BE2C (cell line): ENCODE results near the gene MACF1.

Experiments
- DNase-seq: peaks from one replicate; pipeline ENCODE4 v3.0.0-alpha.2; 2020
- H3K27me3 ChIP-seq: fragments of 250-450 bp; sonication (Bioruptor Pico); 2 replicates; pipeline ENCODE4 v1.5.1; 2020; ENCODE audit warnings: mild to moderate bottlenecking
- H3K36me3 ChIP-seq: fragments of 250-450 bp; sonication (Bioruptor Pico); 2 replicates; pipeline ENCODE4 v1.5.1; 2020; ENCODE audit warnings: mild to moderate bottlenecking
- H3K4me1 ChIP-seq: fragments of 250-450 bp; sonication (Bioruptor Pico); 2 replicates; pipeline ENCODE4 v1.5.1; 2020
- H3K4me3 ChIP-seq: 2 replicates; pipeline ENCODE4 v1.5.1; 2011; ENCODE audit warnings: low read depth, low read length
- H3K9me3 ChIP-seq: fragments of 250-450 bp; sonication (Bioruptor Pico); 2 replicates; pipeline ENCODE4 v1.5.1; 2020
- TF ChIP-seq, protein P1 (sequence below): IDR thresholded peaks from 2 replicates; pipeline ENCODE4 v1.5.1; 2012; ENCODE audit warnings: mild to moderate bottlenecking, low read depth, low read length

Gene MACF1

DNA sequence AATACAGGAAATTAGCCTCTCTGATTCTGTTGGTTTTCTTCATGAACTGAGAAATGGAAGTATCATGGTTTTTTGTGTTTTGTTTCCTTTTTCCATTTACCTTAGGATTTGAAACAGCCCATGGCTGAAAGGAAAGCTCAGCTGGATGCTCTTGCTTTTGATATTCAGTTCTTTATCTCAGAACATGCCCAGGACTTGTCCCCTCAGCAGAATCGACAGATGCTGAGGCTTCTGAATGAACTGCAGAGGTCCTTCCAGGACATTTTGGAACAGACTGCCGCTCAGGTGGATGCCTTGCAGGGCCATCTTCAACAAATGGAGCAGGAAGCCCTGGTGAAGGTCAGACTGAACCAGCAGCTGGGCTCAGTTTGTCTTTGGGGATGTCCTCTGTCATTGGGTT lies 142.4 kb downstream of the MACF1 start:
- Histone ChIP-seq H3K4me3 (no peak overlapping the region), H3K36me3 (no peaks in the 10 kb centered on the region)

DNA sequence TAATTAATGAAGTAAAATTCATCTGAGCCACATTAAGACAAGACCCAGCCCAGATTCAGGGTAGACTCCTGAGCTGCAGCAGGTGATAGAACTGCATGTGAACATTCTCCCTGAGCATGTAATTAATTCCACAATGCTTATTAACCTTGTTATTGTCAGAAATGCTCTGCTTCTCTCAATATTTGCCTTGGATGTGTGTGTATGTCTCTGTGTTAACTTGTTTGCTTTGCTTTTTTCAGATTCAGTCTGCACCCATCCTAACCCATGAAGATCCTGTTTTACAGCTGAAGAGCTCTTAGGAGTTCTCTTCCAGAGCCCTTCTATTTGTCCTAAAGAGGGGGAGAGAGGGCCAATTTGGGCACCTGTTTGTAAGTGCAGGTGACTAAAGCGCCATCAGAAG lies 143.8 kb downstream of the MACF1 start:
- no peak for DNase-seq
- TF ChIP-seq, protein P1, sequence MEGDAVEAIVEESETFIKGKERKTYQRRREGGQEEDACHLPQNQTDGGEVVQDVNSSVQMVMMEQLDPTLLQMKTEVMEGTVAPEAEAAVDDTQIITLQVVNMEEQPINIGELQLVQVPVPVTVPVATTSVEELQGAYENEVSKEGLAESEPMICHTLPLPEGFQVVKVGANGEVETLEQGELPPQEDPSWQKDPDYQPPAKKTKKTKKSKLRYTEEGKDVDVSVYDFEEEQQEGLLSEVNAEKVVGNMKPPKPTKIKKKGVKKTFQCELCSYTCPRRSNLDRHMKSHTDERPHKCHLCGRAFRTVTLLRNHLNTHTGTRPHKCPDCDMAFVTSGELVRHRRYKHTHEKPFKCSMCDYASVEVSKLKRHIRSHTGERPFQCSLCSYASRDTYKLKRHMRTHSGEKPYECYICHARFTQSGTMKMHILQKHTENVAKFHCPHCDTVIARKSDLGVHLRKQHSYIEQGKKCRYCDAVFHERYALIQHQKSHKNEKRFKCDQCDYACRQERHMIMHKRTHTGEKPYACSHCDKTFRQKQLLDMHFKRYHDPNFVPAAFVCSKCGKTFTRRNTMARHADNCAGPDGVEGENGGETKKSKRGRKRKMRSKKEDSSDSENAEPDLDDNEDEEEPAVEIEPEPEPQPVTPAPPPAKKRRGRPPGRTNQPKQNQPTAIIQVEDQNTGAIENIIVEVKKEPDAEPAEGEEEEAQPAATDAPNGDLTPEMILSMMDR = no peak
- Histone ChIP-seq H3K27me3 (no peaks in the 10 kb centered on the region), H3K4me3 (no peak overlapping the region), H3K4me1 (no peaks in the 10 kb centered on the region), H3K9me3 (no peaks in the 10 kb centered on the region), H3K36me3 (no peaks in the 10 kb centered on the region)

More for the DNA sequence above, 142.4 kb downstream of the MACF1 start:
- Histone ChIP-seq H3K4me1 (no peaks in the 10 kb centered on the region), H3K27me3 (no peaks in the 10 kb centered on the region), H3K9me3 (no peaks in the 10 kb centered on the region)
- TF ChIP-seq, protein P1 = no peak
- DNase-seq = no peak

DNA sequence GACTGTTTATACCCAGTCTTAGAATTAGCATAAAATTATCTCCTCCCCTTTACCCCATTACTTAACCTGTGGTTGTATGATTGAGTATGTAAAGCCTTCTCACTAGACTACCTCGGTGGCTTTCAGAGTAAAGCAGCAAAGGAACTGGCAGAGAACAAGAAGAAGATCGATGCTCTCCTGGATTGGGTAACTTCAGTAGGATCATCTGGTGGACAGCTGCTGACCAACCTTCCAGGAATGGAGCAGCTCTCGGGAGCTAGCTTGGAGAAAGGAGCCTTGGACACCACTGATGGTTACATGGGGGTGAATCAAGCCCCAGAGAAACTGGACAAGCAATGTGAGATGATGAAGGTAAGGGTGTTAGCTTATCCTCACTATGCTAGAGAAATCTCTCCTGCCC lies 148.4 kb downstream of the MACF1 start:
- no peaks in the 10 kb centered on the region for H3K27me3 ChIP-seq
- H3K4me3 ChIP-seq = no peak overlapping the region
- no peaks in the 10 kb centered on the region for H3K36me3 ChIP-seq
- TF ChIP-seq, protein P1 = no peak
- H3K4me1 ChIP-seq = no peaks in the 10 kb centered on the region
- DNase-seq = no peak
- H3K9me3 ChIP-seq = no peaks in the 10 kb centered on the region

DNA sequence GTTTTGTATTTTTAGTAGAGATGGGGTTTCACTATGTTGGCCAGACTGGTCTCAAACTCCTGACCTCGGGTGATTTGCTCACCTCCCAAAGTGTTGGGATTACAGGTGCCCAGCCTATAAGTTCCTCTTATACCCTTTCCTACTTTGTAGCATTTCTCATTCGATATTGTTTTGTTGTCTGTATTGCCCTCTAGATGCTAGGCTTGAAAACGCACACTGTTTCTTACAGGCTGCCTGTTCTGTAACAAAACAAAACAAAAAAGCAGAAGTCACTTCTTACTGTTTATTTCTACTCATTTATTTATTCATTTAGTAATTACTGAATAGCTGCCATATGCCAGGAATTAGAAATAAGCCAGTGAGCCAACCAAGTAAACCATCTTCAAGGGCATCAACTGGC lies 150.1 kb downstream of the MACF1 start:
- H3K4me3 ChIP-seq = no peak overlapping the region
- no peaks in the 10 kb centered on the region; the same call in 1 of the 2 replicates for H3K36me3 ChIP-seq
- no peaks in the 10 kb centered on the region for H3K9me3 ChIP-seq
- TF ChIP-seq, protein P1 = no peak
- no peak for DNase-seq
- no peaks in the 10 kb centered on the region for H3K27me3 ChIP-seq
- H3K4me1 ChIP-seq = no peaks in the 10 kb centered on the region

DNA sequence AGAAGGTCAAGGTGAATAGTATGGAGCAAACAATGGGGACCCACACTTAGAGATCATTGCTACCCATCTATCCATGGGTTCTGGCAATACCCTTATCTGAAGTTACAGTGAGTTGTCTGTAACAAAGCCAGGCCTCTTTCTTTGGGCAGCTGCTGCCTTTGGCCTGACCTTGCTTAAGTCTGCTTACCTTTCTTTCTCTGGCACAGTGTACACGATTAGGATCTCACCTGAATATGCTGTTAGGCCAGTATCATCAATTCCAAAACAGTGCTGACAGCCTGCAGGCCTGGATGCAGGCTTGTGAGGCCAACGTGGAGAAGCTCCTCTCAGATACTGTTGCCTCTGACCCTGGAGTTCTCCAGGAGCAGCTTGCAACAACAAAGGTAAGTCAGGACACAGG lies 154.0 kb downstream of the MACF1 start:
- TF ChIP-seq, protein P1 = no peak
- no peak overlapping the region for H3K4me3 ChIP-seq
- H3K4me1 ChIP-seq = no peaks in the 10 kb centered on the region
- DNase-seq = no peak
- H3K36me3 ChIP-seq = no peaks in the 10 kb centered on the region; the same call in 1 of the 2 replicates
- no peaks in the 10 kb centered on the region for H3K27me3 ChIP-seq
- no peaks in the 10 kb centered on the region for H3K9me3 ChIP-seq

DNA sequence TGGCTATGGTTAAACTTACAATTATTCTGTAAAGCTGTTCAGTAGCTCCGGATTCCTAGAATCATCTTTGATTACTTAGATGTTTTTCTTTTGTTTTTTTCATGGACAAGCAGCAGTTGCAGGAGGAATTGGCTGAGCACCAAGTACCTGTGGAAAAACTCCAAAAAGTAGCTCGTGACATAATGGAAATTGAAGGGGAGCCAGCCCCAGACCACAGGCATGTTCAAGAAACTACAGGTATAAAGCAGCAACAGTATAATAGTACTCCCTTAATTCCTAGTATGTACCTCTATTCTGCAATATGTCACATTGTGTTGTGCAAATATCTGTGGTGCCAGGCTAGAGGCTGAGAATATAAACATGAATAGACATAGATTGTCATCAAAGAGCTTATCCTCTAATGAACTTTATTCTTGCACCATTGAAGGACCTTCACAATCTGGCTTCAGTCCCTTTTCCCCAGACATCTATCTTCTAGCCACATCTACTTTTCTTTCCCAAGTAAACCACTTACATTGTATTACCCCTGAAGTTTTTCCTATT lies 154.6 kb downstream of the MACF1 start:
- Histone ChIP-seq H3K4me3 (no peak overlapping the region), H3K27me3 (no peaks in the 10 kb centered on the region), H3K4me1 (no peaks in the 10 kb centered on the region), H3K36me3 (no peaks in the 10 kb centered on the region; the same call in 1 of the 2 replicates), H3K9me3 (no peaks in the 10 kb centered on the region)
- no peak for DNase-seq
- TF ChIP-seq, protein P1 = no peak
